H9 (cell line): ENCODE results near the gene OR8K3. TPM values are rescaled to one million over a fixed set of nuclear protein-coding genes. Genes with fewer than 3 reads are reported as not detected.

Source experiments
- DNase-seq: peaks from one replicate; pipeline ENCODE4 v3.0.0-alpha.2; 2017
- H2AFZ ChIP-seq: one replicate; pipeline ENCODE4 v1.6.1; 2013; ENCODE audit warnings: mild to moderate bottlenecking, low read length, control low read depth, moderate library complexity
- H2AK5ac ChIP-seq: 2 replicates; pipeline ENCODE4 v1.6.1; 2013; ENCODE audit warnings: low read length, control low read depth, mixed read lengths; ENCODE audit not compliant: insufficient read length
- H2BK120ac ChIP-seq: one replicate; pipeline ENCODE4 v1.6.1; 2013; ENCODE audit warnings: low read depth, mild to moderate bottlenecking, low read length, control low read depth, inconsistent platforms; ENCODE audit not compliant: poor library complexity, severe bottlenecking
- H2BK12ac ChIP-seq: 2 replicates; pipeline ENCODE4 v1.6.1; 2013; ENCODE audit warnings: low read length, control low read depth, mixed read lengths, low read depth; ENCODE audit not compliant: insufficient read length
- H2BK15ac ChIP-seq: 2 replicates; pipeline ENCODE4 v1.6.1; 2013; ENCODE audit warnings: low read depth, low read length, control low read depth
- H2BK20ac ChIP-seq: one replicate; pipeline ENCODE4 v1.6.1; 2013; ENCODE audit warnings: low read depth, mild to moderate bottlenecking, low read length, control low read depth, inconsistent platforms; ENCODE audit not compliant: poor library complexity, severe bottlenecking
- H2BK5ac ChIP-seq: 2 replicates; pipeline ENCODE4 v1.6.1; 2013; ENCODE audit warnings: low read length, control low read depth, mixed read lengths; ENCODE audit not compliant: insufficient read length
- H3K14ac ChIP-seq: 2 replicates; pipeline ENCODE4 v1.6.1; 2013; ENCODE audit warnings: low read length, control low read depth; ENCODE audit not compliant: insufficient read depth
- H3K18ac ChIP-seq: 2 replicates; pipeline ENCODE4 v1.6.1; 2013; ENCODE audit warnings: low read depth, mild to moderate bottlenecking, mixed read lengths, low read length, control low read depth; ENCODE audit not compliant: insufficient read length
- H3K23ac ChIP-seq: 2 replicates; pipeline ENCODE4 v1.6.1; 2013; ENCODE audit warnings: low read length, control low read depth, mixed read lengths, low read depth; ENCODE audit not compliant: insufficient read length
- H3K23me2 ChIP-seq: 2 replicates; pipeline ENCODE4 v1.6.1; 2013; ENCODE audit warnings: low read depth, mild to moderate bottlenecking, mixed read lengths, low read length, control low read depth; ENCODE audit not compliant: insufficient read length, poor library complexity, severe bottlenecking
- H3K27ac ChIP-seq: 2 replicates; pipeline ENCODE4 v1.5.1; 2013; ENCODE audit warnings: low read length, control low read depth, mixed read lengths, low read depth; ENCODE audit not compliant: insufficient read length
- H3K27me3 ChIP-seq: 2 replicates; pipeline ENCODE4 v1.6.1; 2013; ENCODE audit warnings: low read length, control low read depth, inconsistent platforms; ENCODE audit not compliant: insufficient read depth
- H3K4ac ChIP-seq: 2 replicates; pipeline ENCODE4 v1.6.1; 2013; ENCODE audit warnings: low read depth, mild to moderate bottlenecking, control low read depth, inconsistent platforms, low read length, moderate library complexity
- H3K4me1 ChIP-seq: 2 replicates; pipeline ENCODE4 v1.6.1; 2013; ENCODE audit warnings: low read length, control low read depth, inconsistent platforms; ENCODE audit not compliant: insufficient read depth
- H3K4me2 ChIP-seq: 2 replicates; pipeline ENCODE4 v1.6.1; 2013; ENCODE audit warnings: low read length, control low read depth, mixed read lengths; ENCODE audit not compliant: insufficient read length, insufficient read depth
- H3K56ac ChIP-seq: 2 replicates; pipeline ENCODE4 v1.6.1; 2013; ENCODE audit warnings: low read depth, mild to moderate bottlenecking, mixed read lengths, low read length, control low read depth; ENCODE audit not compliant: insufficient read length
- H3K79me1 ChIP-seq: 2 replicates; pipeline ENCODE4 v1.6.1; 2013; ENCODE audit warnings: low read depth, mild to moderate bottlenecking, moderate library complexity, low read length, control low read depth, inconsistent platforms; ENCODE audit not compliant: insufficient read depth, poor library complexity, severe bottlenecking
- H3K79me2 ChIP-seq: 2 replicates; pipeline ENCODE4 v1.6.1; 2013; ENCODE audit warnings: low read length, control low read depth, inconsistent platforms; ENCODE audit not compliant: insufficient read depth
- H3K9ac ChIP-seq: 2 replicates; pipeline ENCODE4 v1.6.1; 2013; ENCODE audit warnings: low read length, control low read depth, mixed read lengths; ENCODE audit not compliant: insufficient read length; ENCODE audit errors: extremely low read depth
- H3K9me3 ChIP-seq: one replicate; pipeline ENCODE4 v1.6.1; 2013; ENCODE audit warnings: low read depth, low read length, inconsistent platforms; ENCODE audit not compliant: control insufficient read depth
- H3T11ph ChIP-seq: one replicate; pipeline ENCODE4 v1.6.1; 2013; ENCODE audit warnings: mild to moderate bottlenecking, low read length, control low read depth, inconsistent platforms
- H4K20me1 ChIP-seq: one replicate; pipeline ENCODE4 v1.6.1; 2013; ENCODE audit not compliant: control insufficient read depth, insufficient read length, insufficient read depth
- H4K5ac ChIP-seq: 2 replicates; pipeline ENCODE4 v1.6.1; 2013; ENCODE audit warnings: low read depth, mild to moderate bottlenecking, mixed read lengths, low read length, control low read depth; ENCODE audit not compliant: insufficient read length
- H4K8ac ChIP-seq: replicated peaks from 2 replicates; pipeline ENCODE4 v1.6.1; 2013; ENCODE audit warnings: low read length, control low read depth, mixed read lengths, low read depth; ENCODE audit not compliant: insufficient read length
- H4K91ac ChIP-seq: 2 replicates; pipeline ENCODE4 v1.6.1; 2013; ENCODE audit warnings: low read depth, mild to moderate bottlenecking, moderate library complexity, mixed read lengths, low read length, control low read depth; ENCODE audit not compliant: insufficient read length
- H3K27ac Mint-ChIP-seq, 3 experiments: 2 replicates in 2 of 3; 3 replicates in 1 of 3; pipeline ENCODE4 v1.8.0; 2020 to 2021; ENCODE audit warnings: mixed read lengths in 3 of 3, mild to moderate bottlenecking in 1 of 3, moderate library complexity in 1 of 3
- H3K27me3 Mint-ChIP-seq: 2 replicates; pipeline ENCODE4 v1.8.0; 2021; ENCODE audit warnings: low read depth, mild to moderate bottlenecking, moderate library complexity, mixed read lengths
- H3K36me3 Mint-ChIP-seq, 3 experiments: 2 replicates in 2 of 3; 3 replicates in 1 of 3; pipeline ENCODE4 v1.8.0; 2020 to 2021; ENCODE audit warnings: low read depth in 3 of 3, mixed read lengths in 3 of 3; ENCODE audit not compliant: insufficient read depth in 1 of 3
- H3K4me1 Mint-ChIP-seq, 2 experiments: 2 replicates each; pipeline ENCODE4 v1.8.0; 2020; ENCODE audit warnings: mixed read lengths in 2 of 2
- H3K4me3 Mint-ChIP-seq, 2 experiments: 2 replicates in 1 of 2; 3 replicates in 1 of 2; pipeline ENCODE4 v1.8.0; 2020 to 2021; ENCODE audit warnings: mild to moderate bottlenecking in 2 of 2, mixed read lengths in 2 of 2, moderate library complexity in 1 of 2
- H3K9me3 Mint-ChIP-seq, 2 experiments: 2 replicates in 1 of 2; 3 replicates in 1 of 2; pipeline ENCODE4 v1.8.0; 2020; ENCODE audit warnings: mild to moderate bottlenecking in 2 of 2, mixed read lengths in 2 of 2, moderate library complexity in 1 of 2
- CTCF ChIP-seq: fragments of 200-600 bp; sonication (generic); conservative IDR thresholded peaks from 3 replicates; pipeline ENCODE4 v1.8.0; 2021; ENCODE audit warnings: antibody characterized with exemption, mild to moderate bottlenecking
- total RNA-seq: library from RNA; stranded (reverse); gene quantifications from 2 replicates; pipeline ENCODE4 v1.2.1, GENCODE V29; 2021

Gene OR8K3
- total RNA-seq, 1 experiment from 2014 or later = not detected

- H3K27ac ChIP-seq = no peak within 1 kb of the TSS
- H3K4ac ChIP-seq = no peak within 1 kb of the TSS
- H2AK5ac ChIP-seq = no peak within 1 kb of the TSS
- H3K79me2 ChIP-seq = no peaks in the 10 kb centered on the region
- no peak within 1 kb of the TSS for H2BK5ac ChIP-seq
- H2BK12ac ChIP-seq = no peak within 1 kb of the TSS
- Mint-ChIP-seq H3K4me3 (no peak within 1 kb of the TSS), H3K36me3 (no peaks in the 10 kb centered on the region; a peak in 1 of 7 replicates), H3K9me3 (peaks cover 0 to 12% of the 10 kb centered on the region in 2 experiments; a peak in 3 of 5 replicates), H3K27ac (no peak within 1 kb of the TSS), H3K4me1 (no peaks in the 10 kb centered on the region), H3K27me3 (no peaks in the 10 kb centered on the region)
- H3K14ac ChIP-seq = no peak within 1 kb of the TSS
- H2AFZ ChIP-seq = no peak within 1 kb of the TSS
- DNase-seq = no peak
- no peaks in the 10 kb centered on the region for H3K23me2 ChIP-seq
- no peak within 1 kb of the TSS for H4K8ac ChIP-seq
- no peaks in the 10 kb centered on the region for H3K79me1 ChIP-seq
- no peaks in the 10 kb centered on the region for H4K20me1 ChIP-seq
- no peaks in the 10 kb centered on the region for H3K27me3 ChIP-seq
- no peak within 1 kb of the TSS for H3K56ac ChIP-seq
- H2BK20ac ChIP-seq = no peak within 1 kb of the TSS
- no peak for TF ChIP-seq CTCF
- H3K23ac ChIP-seq = no peak within 1 kb of the TSS
- H3K9me3 ChIP-seq = no peaks in the 10 kb centered on the region
- H4K5ac ChIP-seq = no peak within 1 kb of the TSS
- no peak within 1 kb of the TSS for H3K4me2 ChIP-seq
- no peak within 1 kb of the TSS for H2BK120ac ChIP-seq
- H3T11ph ChIP-seq = no peak within 1 kb of the TSS
- H2BK15ac ChIP-seq = no peak within 1 kb of the TSS
- no peak within 1 kb of the TSS for H4K91ac ChIP-seq
- H3K9ac ChIP-seq = no peak within 1 kb of the TSS
- no peaks in the 10 kb centered on the region for H3K4me1 ChIP-seq
- H3K18ac ChIP-seq = no peak within 1 kb of the TSS
Observed at GRCh38 chr11:56273854-56274253, 41.1 kb upstream of the OR8K3 start, which contains the start of gene OR5T1. Gene OR5T1, plus strand, starts transcription at chr11:56274154. Its CDS starts 1,485 bp downstream, at chr11:56275639.
